Neural crest cell (in vitro differentiated cells): ENCODE measurements around the gene KRT14. TPM values are rescaled to one million over a fixed set of nuclear protein-coding genes. Genes with fewer than 3 reads are reported as not detected.
"Not testable (repeated sequence)": the region's sequence is repeated elsewhere in the genome, so short reads cannot be mapped to it uniquely, and the experiment has no call there.

Source experiments
- DNase-seq: peaks from one replicate; pipeline ENCODE4 v3.0.0; 2021; ENCODE audit warnings: low read depth, mixed read lengths, low spot score
- H3K27ac Mint-ChIP-seq: one replicate; pipeline ENCODE4 v1.8.0; 2021; ENCODE audit warnings: mild to moderate bottlenecking, mixed read lengths; ENCODE audit not compliant: unreplicated experiment
- H3K27me3 Mint-ChIP-seq: 2 replicates; pipeline ENCODE4 v1.8.0; 2021; ENCODE audit warnings: low read depth, mild to moderate bottlenecking, mixed read lengths
- H3K36me3 Mint-ChIP-seq: 2 replicates; pipeline ENCODE4 v1.8.0; 2021; ENCODE audit warnings: low read depth, mild to moderate bottlenecking, mixed read lengths
- H3K4me1 Mint-ChIP-seq: 2 replicates; pipeline ENCODE4 v1.8.0; 2021; ENCODE audit warnings: mixed read lengths
- H3K4me3 Mint-ChIP-seq: one replicate; pipeline ENCODE4 v1.8.0; 2021; ENCODE audit warnings: mild to moderate bottlenecking, mixed read lengths
- H3K9me3 Mint-ChIP-seq: 2 replicates; pipeline ENCODE4 v1.8.0; 2021; ENCODE audit warnings: mixed read lengths
- CTCF ChIP-seq: fragments of 200-600 bp; sonication (generic); conservative IDR thresholded peaks from 2 replicates; pipeline ENCODE4 v1.5.0; 2021; ENCODE audit warnings: antibody characterized with exemption, mild to moderate bottlenecking
- total RNA-seq: library from RNA; stranded (reverse); gene quantifications from 2 replicates; pipeline ENCODE4 v1.2.1, GENCODE V29; 2021

The KRT14 gene
- total RNA-seq, 1 donor from 2014 or later = not detected

DNA sequence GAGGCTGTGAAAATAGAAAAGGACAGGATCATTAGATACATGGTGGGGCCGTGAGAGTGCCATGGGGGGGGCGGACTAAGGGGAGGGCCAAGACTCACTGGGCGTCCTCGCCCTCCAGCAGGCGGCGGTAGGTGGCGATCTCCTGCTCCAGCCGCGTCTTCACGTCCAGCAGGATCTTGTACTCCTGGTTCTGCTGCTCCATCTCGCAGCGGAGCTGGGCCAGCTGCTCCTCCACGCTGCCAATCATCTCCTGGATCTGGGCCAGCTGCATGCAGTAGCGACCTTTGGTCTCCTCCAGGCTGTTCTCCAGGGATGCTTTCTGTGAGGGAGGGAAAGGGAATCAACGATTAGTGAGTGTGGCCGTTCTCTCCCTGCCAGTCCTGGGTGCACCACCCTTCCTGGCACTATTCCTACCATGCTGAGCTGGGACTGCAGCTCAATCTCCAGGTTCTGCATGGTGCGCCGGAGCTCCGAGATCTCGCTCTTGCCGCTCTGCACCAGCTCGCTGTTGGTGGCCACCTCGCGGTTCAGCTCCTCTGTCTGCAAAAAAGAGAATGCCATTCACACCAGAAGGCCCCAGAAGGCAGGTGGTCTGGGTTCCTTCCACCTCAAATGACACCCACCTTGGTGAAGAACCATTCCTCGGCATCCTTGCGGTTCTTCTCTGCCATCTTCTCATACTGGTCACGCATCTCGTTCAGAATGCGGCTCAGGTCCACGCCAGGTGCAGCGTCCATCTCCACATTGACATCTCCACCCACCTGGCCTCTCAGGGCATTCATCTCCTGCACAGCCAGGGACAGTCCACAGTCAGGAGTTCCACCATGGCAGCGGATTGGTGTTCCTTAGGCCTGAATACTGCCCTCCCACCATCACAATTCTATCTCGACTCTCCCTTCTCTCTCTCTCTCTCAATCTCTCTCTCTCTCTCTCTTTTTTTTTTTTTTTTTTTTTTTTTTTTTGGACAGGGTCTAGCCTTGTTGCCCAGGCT is 3.3 kb downstream of the KRT14 start:
- no peak for DNase-seq
- no peaks in the 10 kb centered on the region for H3K36me3 Mint-ChIP-seq

DNA sequence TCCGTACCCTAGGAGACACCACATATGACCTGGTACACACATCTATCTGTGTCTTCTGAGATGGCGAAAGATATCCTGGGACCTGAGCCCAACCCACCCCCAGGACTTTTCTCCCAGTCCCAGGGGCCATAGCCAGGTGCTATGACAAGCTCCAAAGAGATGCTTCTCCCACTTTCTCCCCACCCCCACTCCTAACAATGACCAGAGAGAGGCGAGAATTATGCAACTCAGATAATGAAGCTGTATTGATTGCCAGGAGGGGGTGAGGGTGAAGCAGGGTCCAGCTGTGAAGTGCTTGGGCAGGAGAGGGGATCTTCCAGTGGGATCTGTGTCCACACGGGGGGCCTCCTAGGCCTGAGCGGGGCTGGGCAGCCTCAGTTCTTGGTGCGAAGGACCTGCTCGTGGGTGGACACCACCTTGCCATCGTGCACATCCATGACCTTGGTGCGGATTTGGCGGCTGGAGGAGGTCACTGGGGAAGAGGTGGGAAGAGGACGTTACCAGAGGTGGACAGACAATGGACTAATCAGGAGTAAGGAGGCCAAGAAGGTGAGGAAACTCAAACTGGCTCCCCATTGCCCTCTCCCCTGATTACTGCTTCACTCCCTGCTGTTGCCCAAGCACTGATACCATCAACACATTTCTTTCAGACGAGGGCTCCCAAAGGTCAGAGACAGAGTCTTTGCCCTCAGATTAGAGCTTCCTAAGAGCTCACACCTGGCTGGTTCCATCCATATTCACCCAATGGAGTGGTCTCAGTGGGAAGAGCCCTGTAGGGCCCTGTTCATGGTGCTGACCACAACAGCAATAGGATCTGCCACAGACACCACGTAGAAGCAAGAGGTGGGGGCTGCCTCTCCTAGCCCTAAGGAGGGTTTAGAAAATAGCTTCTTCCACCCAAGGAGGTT is 4.4 kb downstream of the KRT14 start:
- not testable (repeated sequence) for H3K4me3 Mint-ChIP-seq, H3K27ac Mint-ChIP-seq, H3K36me3 Mint-ChIP-seq, DNase-seq, H3K4me1 Mint-ChIP-seq, H3K9me3 Mint-ChIP-seq
- peaks cover 18% of the 10 kb centered on the region for H3K27me3 Mint-ChIP-seq

More for the DNA sequence above, 3.3 kb downstream of the KRT14 start:
- H3K9me3 Mint-ChIP-seq = peaks cover 2% of the 10 kb centered on the region
- TF ChIP-seq CTCF = no peak
- no peak overlapping the region for H3K4me3 Mint-ChIP-seq
- H3K27ac Mint-ChIP-seq = no peak overlapping the region
- peaks cover 14% of the 10 kb centered on the region for H3K27me3 Mint-ChIP-seq
- H3K4me1 Mint-ChIP-seq = no peaks in the 10 kb centered on the region

GRCh38 chr17:41581366-41582060 is 5.2 kb downstream of the KRT14 start:
- Mint-ChIP-seq H3K27ac (no peak overlapping the region), H3K4me1 (no peaks in the 10 kb centered on the region), H3K4me3 (no peak overlapping the region), H3K36me3 (no peaks in the 10 kb centered on the region), H3K27me3 (peaks cover 23% of the 10 kb centered on the region), H3K9me3 (peaks cover 2% of the 10 kb centered on the region)
- DNase-seq = no peak
- TF ChIP-seq CTCF = no peak

DNA sequence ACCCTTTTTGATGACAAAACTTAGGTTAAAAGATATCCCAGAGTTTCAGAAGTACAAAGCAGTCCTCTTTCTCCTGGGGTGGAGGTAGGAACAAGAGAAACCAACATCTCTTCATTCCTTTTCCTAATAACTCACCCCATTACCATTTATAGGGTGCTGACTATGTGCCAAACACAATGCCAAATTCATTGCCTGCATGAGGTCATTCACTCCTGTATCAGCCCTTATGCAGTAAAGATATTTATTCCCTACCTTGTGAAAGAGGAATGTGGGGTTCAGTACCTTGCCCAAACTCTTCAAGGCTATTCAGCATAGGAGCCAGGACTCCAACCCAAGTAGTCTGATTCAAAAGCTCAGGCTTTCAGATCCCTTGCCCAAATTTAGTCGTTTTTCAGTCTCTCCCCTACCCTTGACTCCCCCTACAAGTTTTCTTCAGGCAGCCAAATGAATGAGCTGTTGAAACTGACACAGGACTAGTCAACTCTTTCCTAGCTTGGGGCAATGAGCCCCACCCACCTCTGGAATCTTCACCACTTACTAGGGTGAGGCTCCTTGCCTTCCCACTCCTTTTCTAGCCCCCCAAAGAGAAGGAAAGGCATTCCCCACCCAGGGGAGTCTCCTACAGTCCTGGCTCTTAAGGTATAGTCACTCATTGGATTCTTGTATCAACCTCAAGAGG is 5.9 kb downstream of the KRT14 start:
- DNase-seq = no peak
- no peaks in the 10 kb centered on the region for H3K4me1 Mint-ChIP-seq
- peaks cover 26% of the 10 kb centered on the region for H3K27me3 Mint-ChIP-seq
- H3K27ac Mint-ChIP-seq = no peak overlapping the region
- peaks cover 2% of the 10 kb centered on the region for H3K9me3 Mint-ChIP-seq
- no peak overlapping the region for H3K4me3 Mint-ChIP-seq
- no peaks in the 10 kb centered on the region for H3K36me3 Mint-ChIP-seq
- no peak for TF ChIP-seq CTCF

GRCh38 chr17:41580244-41580575 is 6.5 kb downstream of the KRT14 start:
- DNase-seq = no peak
- no peak overlapping the region for H3K27ac Mint-ChIP-seq
- H3K9me3 Mint-ChIP-seq = peaks cover 2% of the 10 kb centered on the region
- no peaks in the 10 kb centered on the region for H3K36me3 Mint-ChIP-seq
- no peaks in the 10 kb centered on the region for H3K4me1 Mint-ChIP-seq
- no peak for TF ChIP-seq CTCF
- no peak overlapping the region for H3K4me3 Mint-ChIP-seq
- peaks cover 26% of the 10 kb centered on the region for H3K27me3 Mint-ChIP-seq
